Prostate gland (tissue), 2 donors: ENCODE data around the gene BLOC1S5. TPM values are rescaled to one million over a fixed set of nuclear protein-coding genes. Genes with fewer than 3 reads are reported as not detected.

Source experiments
- DNase-seq: peaks from one replicate; pipeline ENCODE4 v3.0.0-alpha.2; 2019; ENCODE audit warnings: low spot score
- H3K27ac ChIP-seq, 2 donors: fragments of 200-600 bp; sonication (generic); 2 replicates each; pipeline ENCODE4 v1.5.1; 2017 to 2019
- H3K27me3 ChIP-seq: fragments of 200-600 bp; sonication (generic); replicated peaks from 2 replicates; pipeline ENCODE4 v1.5.1; 2019; ENCODE audit not compliant: insufficient read depth
- H3K36me3 ChIP-seq, 2 donors: fragments of 200-600 bp; sonication (generic); 1 replicate in 1 of 2; 2 replicates in 1 of 2; pipeline versions ENCODE4 v1.5.1 to v1.8.1; 2017 to 2019
- H3K4me1 ChIP-seq: fragments of 200-600 bp; sonication (generic); replicated peaks from 2 replicates; pipeline ENCODE4 v1.5.1; 2019
- H3K4me3 ChIP-seq, 2 donors: fragments of 200-600 bp; sonication (generic); 2 replicates each; pipeline ENCODE4 v1.5.1; 2017 to 2019
- H3K9me3 ChIP-seq: fragments of 200-600 bp; sonication (generic); 2 replicates; pipeline ENCODE4 v1.5.1; 2017
- CTCF ChIP-seq, 4 experiments: fragments of 200-600 bp in 2 of 4; fragments of 450-650 bp in 2 of 4; sonication (generic) in 2 of 4; IDR thresholded peaks; 1 replicate in 3 of 4; 2 replicates in 1 of 4; pipeline ENCODE4 v1.5.1; 2016 to 2019; ENCODE audit warnings: antibody characterized with exemption in 4 of 4, mild to moderate bottlenecking in 2 of 4, moderate library complexity in 2 of 4
- POLR2A ChIP-seq: fragments of 450-650 bp; IDR thresholded peaks from one replicate; pipeline ENCODE4 v1.6.1; 2016; ENCODE audit warnings: antibody characterized with exemption, mild to moderate bottlenecking
- POLR2AphosphoS5 ChIP-seq: sonication (generic); formaldehyde crosslinking; IDR thresholded peaks from one replicate; pipeline ENCODE4 v1.6.1; 2017; ENCODE audit warnings: antibody characterized with exemption
- WGBS: methylation state at CpG from one replicate; pipeline ENCODE4 v1.1.5; 2018; 5-methylcytosine and 5-hydroxymethylcytosine counted together
- intact Hi-C: fragments of 100-400 bp; cut with DNase I; formaldehyde crosslinking; loops from one replicate; pipeline ENCODE4 v1.14.2; 2022
- total RNA-seq, 2 donors: library from RNA; depleted of rRNA; stranded (reverse); fragments of >200 nt; gene quantifications; one replicate each; pipeline ENCODE4 v1.1.0, GENCODE V29; 2016

Gene BLOC1S5
- total RNA-seq, 2 donors from 2014 or later, result 9.5 to 13.0 TPM

- no peak overlapping the region for H3K4me3 ChIP-seq
- WGBS, result 94% methylated on average over 1 of the region's 1 CpG
- intact Hi-C loops, result no loop called here
- H3K27me3 ChIP-seq, result no peaks in the 10 kb centered on the region
- no peak for DNase-seq
- H3K27ac ChIP-seq, result no peak overlapping the region
- H3K4me1 ChIP-seq, result no peaks in the 10 kb centered on the region
- no peaks in the 10 kb centered on the region for H3K9me3 ChIP-seq
- TF ChIP-seq POLR2A (no peak), CTCF (IDR thresholded peaks at IDR 0.05) (peak in 3 of 4 experiments; percentile 31 to 47 (median 44)), POLR2AphosphoS5 (no peak)
- H3K36me3 ChIP-seq, result no peaks in the 10 kb centered on the region
Measured at GRCh38 chr6:8006208-8006607, 58.0 kb downstream of the BLOC1S5 start.

GRCh38 chr6:8005136-8005535 lies 59.1 kb downstream of the BLOC1S5 start:
- Histone ChIP-seq H3K27me3 (no peaks in the 10 kb centered on the region), H3K27ac (no peak overlapping the region), H3K4me1 (no peaks in the 10 kb centered on the region), H3K4me3 (no peak overlapping the region), H3K9me3 (no peaks in the 10 kb centered on the region), H3K36me3 (no peaks in the 10 kb centered on the region)
- no peak for TF ChIP-seq POLR2A
- no peak for TF ChIP-seq POLR2AphosphoS5
- TF ChIP-seq CTCF (IDR thresholded peaks at IDR 0.05), result no peak
- WGBS, result 72% methylated on average over 4 of the region's 4 CpGs
- no peak for DNase-seq
- intact Hi-C loops, result no loop called here

GRCh38 chr6:8000636-8001035 lies 63.6 kb downstream of the BLOC1S5 start:
- Histone ChIP-seq H3K4me3 (no peak overlapping the region), H3K4me1 (no peaks in the 10 kb centered on the region), H3K27me3 (no peaks in the 10 kb centered on the region), H3K27ac (no peak overlapping the region), H3K9me3 (no peaks in the 10 kb centered on the region), H3K36me3 (no peaks in the 10 kb centered on the region)
- intact Hi-C loops, result loop anchor here (5.0 kb wide), 1 partner anchor 88 kb away; the partner anchor contains the start of gene TXNDC5
- TF ChIP-seq POLR2AphosphoS5 (no peak), POLR2A (no peak), CTCF (IDR thresholded peaks at IDR 0.05) (no peak)
- DNase-seq, result no peak
- WGBS, result 89% methylated on average over 1 of the region's 1 CpG

GRCh38 chr6:8000188-8000596 lies 64.0 kb downstream of the BLOC1S5 start:
- H3K27me3 ChIP-seq, result no peaks in the 10 kb centered on the region
- intact Hi-C loops, result loop anchor here (5.0 kb wide), 1 partner anchor 88 kb away; the partner anchor contains the start of gene TXNDC5
- H3K4me3 ChIP-seq, result no peak overlapping the region
- WGBS, result 78% methylated on average over 4 of the region's 4 CpGs
- DNase-seq, result no peak
- H3K4me1 ChIP-seq, result no peaks in the 10 kb centered on the region
- no peak overlapping the region for H3K27ac ChIP-seq
- TF ChIP-seq POLR2AphosphoS5 (no peak), POLR2A (no peak), CTCF (IDR thresholded peaks at IDR 0.05) (no peak)
- H3K36me3 ChIP-seq, result no peaks in the 10 kb centered on the region
- no peaks in the 10 kb centered on the region for H3K9me3 ChIP-seq

GRCh38 chr6:7999201-7999600 lies 65.0 kb downstream of the BLOC1S5 start:
- no peak overlapping the region for H3K27ac ChIP-seq
- H3K4me3 ChIP-seq, result no peak overlapping the region
- TF ChIP-seq POLR2A (no peak), POLR2AphosphoS5 (no peak), CTCF (IDR thresholded peaks at IDR 0.05) (no peak)
- 67% methylated on average over 3 of the region's 3 CpGs for WGBS
- DNase-seq, result no peak
- H3K4me1 ChIP-seq, result no peaks in the 10 kb centered on the region
- H3K9me3 ChIP-seq, result no peaks in the 10 kb centered on the region
- H3K36me3 ChIP-seq, result no peaks in the 10 kb centered on the region
- intact Hi-C loops, result no loop called here
- H3K27me3 ChIP-seq, result no peaks in the 10 kb centered on the region
